HG03460 (cell line): ENCODE results near the gene GNS.
"Not testable (repeated sequence)": the region's sequence is repeated elsewhere in the genome, so short reads cannot be mapped to it uniquely, and the experiment has no call there.

Experiments used
- ATAC-seq: cut with Tn5 transposase; IDR thresholded peaks from one replicate; pipeline ENCODE4 v1.9.1; 2021; ENCODE audit not compliant: unreplicated experiment

Gene GNS

DNA sequence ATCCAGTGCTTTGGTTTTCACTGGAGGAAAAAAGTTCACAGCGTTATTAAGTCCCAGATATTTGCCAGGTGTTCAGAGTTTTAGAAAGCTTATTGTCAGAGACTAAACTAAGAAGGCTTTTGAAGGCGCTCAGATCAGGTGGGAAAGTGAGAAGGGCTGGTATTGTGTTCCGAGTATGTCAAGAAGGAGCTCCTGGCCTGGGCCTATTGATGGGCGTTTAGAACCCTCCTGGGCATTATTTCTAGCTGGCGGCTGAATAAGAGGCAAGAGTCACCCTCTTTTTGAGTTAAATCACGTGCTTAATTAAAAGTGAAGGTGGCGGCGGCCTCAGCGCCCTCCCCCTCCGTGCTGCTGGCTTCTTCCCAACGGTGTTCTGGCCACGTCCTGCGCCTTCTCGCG lies 20.9 kb upstream of the GNS start:
- ATAC-seq, result no peak

DNA sequence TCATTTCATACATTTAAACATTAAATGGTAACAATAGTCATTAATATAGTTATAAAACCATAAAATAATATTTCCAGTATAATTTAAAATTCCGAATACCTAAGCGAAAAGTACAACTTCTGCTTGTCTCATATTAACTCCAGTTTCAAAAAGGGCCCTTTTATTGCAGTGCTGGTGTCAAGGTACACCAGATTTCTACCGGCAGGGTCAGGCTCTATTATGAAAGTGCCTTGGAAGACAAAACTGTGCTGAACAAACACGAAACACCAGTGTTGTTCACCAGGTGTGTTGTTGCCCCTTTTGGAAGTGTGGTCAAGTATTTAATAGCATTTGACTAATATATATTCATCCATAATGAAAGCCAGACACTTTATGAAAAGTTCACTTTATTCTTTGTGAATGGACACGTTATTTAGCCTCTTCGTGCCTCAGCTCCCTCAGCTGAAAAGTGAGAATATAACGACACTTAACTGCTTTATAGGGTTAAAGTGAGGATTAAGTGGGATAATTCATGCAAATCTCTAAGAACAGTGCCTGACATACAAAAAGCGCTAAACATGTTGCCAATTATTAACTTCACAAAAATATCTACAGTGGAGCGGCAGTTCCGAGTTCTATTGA lies 20.3 kb upstream of the GNS start:
- no peak for ATAC-seq

DNA sequence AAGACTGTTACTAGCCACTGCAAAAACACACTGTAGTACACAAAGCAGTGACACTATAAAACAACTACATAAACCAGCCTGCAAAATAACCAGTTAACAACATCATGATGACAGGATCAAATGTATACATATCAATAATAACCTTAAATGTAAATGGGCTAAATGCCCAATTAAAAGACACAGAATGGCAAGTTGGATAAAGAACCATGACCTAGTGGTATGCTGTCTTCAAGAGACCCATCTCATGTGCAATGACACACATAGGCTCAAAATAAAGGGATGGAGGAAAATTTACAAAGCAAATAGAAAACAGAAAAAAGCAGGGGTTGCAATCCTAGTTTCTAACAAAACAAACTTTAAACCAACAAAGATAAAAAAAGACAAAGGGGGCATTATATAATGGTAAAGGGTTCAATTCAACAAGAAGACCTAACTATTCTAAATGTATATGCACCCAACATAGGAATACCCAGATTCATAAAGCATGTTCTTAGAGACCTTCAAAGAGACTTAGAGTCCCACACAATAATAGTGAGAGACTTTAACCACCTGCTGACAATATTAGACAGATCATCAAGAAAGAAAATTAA lies 16.0 kb upstream of the GNS start:
- ATAC-seq, result not testable (repeated sequence)

DNA sequence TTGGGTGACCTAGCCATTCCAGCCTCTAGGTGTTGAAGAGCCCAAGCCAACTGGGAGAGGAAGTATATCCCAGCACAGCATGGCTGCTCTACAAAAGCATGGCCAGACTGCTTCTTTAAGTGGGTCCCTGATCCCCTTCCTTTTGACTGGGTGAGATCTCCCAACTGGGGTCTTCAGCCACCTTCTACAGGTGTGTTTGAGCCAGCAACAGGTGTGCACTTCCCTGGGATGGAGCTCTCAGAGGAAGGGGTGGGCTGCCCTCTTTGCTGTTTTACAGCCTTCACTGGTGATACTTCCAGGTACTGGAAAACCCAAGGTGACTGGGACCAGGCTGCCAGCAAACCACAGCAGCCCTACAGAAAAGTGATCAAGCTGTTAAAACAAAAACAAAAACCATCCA lies 14.2 kb upstream of the GNS start:
- no peak for ATAC-seq

DNA sequence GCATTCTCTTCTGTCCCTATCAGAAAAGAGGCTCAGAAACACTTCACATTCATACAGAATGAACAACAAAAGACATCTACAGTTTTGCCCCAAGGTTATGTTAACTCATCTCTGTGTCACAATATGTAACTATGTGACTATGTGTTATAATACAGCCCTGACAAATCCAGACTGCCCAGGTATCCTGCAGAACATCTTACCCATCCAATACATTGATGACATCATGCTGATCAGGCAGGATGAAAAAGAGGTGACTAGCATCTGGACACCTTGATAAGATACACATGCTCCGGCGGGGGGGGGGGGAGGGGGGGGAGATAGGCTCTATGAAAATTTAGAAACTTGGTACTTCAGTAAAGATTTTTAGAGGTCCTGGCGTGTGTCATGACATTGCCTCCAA lies 8.3 kb upstream of the GNS start:
- ATAC-seq, result no peak

DNA sequence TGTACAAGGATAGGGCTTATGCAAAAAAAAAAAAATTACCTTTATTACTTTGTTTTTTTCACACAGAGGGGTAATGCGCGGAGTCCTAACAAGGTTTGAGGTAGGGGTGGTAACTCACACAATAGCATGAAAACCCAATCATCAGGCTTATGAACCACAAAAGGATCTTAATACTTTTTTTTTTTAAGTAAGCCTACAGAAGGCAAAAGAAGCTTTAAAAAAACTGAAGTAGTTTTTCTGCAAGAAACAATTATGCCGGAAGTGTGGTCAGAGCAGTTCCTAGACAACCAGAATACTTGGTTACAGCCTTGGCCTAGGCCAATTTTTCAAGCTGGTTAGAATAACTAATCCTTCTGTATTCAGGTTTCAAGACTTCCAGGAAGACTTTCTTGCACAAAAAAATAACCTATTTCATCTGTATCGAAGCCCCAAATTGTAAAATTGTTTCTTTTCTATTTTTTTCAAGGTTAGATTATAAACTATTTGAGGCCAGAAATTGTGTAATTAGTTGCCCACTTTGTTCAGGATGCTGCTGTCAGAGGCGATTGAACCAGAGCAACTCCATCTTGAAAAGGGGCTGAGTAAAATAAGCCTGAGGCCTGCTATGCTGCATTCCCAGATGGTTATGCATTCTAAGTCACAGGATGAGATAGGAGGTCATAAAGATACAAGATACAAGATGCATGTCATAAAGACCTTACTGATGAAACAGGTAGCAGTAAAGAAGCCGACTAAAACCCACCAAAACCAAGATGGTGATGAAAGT lies 1.8 kb upstream of the GNS start:
- ATAC-seq, result no peak

DNA sequence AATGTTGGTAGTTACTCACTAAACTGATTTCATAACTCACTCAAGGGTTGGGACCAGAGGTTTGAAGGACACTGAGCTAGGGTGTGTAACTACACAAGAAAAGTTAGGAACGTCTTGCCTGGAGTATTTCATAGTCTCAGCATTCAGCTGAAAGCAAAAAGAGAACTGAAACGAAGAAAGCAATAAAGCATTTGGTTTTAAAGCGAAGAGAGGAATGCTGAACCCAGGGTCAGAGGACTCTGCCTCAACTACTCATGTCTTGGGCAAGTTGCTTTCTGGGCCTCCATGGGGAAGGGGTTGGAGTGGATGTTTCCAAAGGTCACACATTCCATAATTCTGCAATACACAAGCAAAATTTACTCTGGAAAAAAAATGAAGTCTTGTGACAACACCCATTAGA lies 1.4 kb downstream of the GNS start:
- ATAC-seq, result no peak

DNA sequence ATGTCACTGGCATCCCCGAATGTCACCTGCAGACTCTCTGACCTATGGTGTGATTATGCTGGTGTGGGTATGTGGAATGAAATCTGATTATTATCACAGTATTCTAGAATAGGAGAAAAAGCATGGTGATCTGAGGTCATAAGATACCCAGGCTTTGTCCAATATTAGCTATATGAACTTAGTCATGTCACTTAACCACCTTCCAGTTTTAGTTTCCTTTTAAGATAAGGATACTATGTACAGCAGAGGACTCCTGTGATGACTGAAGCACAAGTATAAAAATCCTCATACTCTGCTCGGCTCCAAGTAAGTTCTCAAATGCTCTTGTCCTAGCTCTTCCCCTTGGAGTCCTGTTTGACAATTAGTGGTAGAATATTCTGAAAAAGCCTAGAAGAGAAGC lies 2.8 kb downstream of the GNS start:
- ATAC-seq, result peak; percentile 27

DNA sequence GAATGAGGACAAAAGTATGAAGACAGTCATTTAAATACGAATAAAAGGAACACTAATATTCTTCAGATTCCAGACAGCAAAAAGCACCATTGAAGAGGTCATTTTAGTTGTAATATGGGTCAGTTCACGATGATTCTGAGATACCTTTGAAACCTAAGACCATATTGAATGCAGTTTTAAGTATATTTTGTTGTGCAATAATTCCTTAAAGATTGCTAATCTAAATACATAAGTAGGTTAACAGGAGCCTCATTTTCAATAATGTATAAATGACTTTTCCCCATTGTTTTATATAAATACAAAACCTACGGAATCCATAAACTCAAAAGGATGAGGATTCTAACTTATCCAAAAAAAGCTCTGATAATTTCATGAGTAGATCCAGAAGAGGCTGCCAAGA lies 5.8 kb downstream of the GNS start:
- ATAC-seq, result no peak

DNA sequence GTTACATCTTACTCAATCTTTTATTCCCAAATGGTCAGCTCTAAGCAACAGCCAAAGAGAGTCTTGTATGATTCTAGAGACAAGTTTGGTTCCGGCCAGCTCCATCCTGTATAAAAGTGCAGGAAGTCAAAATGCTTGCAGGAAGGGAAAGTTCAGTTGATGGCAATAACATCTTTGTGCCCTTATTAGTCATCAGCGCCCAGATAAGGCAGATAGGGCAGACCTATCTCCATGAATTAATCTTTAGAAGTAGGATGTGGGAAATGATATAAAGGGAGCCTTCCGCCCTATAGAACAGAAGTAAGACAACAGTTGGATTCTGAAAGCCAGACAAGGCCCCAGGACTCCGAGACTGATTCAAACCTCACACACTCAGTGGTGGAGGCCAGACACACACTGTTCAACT lies 6.4 kb downstream of the GNS start:
- ATAC-seq, result no peak

DNA sequence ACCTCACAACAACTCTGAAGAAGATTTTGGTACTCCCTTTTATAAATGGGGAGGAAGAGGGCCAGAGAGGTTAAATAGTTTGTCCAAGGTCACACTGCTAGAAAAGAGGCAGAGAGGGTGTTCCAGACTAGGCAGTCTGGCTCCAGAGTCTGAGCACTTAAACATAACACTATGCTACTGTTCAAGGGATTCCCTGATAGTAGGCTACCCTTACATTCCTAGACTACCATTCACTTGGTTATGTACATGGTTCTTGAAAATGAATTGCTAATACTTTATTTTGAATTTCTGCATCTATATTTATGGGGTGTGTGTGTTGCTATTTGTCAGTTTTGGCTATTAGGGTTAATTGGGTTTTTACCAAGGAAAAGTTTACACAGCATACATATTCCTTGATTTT lies 7.2 kb downstream of the GNS start:
- no peak for ATAC-seq

DNA sequence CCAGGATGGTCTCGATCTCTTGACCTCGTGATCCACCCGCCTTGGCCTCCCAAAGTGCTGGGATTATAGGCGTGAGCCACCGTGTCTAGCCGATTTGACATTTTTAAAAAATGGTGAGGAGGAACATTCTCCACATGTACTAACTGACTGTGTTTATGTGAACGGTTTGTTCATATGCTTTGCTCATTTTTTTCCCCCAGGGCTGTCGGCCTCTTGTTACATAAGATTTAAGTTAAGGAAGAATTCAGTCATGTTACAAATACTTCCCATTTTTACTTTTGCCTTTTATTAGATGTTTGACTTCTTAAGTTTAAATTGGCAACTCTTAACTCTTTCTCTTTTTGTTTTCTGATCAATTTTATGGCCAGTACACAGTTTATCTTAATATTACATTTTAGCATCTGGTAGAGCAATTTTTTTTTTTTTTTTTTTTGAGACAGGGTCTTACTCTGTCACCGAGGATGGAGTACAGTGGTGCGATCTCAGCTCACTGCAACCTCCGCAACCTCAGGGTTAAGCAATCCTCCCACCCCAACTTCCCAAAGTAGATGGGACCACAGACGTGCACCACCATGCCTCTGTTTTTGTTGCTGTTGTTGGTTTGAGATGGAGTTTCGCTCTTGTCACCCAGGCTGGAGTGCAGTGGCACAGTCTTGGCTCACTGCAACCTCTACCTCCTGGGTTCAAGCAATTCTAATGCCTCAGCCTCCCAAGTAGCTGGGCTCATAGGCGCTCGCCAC lies 9.6 kb downstream of the GNS start:
- ATAC-seq, result no peak

DNA sequence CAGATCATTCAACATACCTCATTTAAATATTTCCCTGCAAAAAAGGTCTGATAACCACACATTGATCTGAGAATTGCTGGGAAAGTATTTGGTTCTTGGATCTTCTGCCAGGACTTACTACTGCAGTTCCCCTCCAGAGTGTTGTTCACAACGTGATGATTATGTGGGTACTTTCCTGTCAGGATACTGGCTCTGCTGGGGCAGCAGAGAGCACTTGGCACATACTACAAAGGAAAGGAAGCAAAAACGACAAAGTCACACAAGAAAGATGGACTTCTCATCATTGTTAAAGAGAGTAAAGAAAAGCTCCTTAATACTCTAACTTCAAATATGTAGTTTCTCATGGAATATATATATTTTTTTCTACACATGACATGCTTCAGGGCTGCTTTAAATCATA lies 11.5 kb downstream of the GNS start:
- no peak for ATAC-seq

DNA sequence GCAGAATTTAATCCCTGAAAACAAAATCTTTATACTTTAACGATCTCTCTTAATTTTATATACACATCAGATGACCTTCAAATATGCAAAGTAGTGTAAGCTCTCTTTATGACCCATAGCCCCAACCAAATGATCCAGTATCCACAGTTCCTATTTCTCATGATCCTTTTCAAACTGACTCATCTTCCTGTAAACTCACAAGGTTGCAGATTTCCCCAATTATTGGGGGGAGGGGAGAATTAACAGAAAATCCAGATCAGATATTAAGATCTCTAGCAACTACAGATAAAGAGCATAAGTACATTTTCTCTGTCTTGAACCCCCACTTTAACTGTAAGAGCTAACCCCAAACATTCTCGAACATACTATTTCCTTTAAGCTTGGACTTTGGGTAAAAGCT lies 12.5 kb downstream of the GNS start:
- ATAC-seq, result no peak

DNA sequence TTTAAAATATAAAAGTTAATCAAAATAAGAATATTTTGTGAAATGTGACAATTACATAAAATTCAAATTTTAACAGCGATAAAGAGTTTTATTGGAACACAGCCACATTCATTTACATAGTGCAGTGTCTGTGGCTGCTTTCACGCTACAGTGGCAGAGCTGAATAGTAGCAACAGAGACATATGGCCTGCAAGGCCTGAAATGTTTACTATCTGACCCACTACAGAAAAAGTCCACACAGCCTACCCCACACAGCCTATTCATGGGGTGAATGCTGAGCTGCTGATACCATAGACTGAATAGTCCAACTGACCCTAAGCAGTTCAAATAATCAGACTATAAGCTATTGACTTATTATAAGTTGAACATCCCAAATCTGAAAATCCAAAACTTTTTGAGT lies 13.2 kb downstream of the GNS start:
- ATAC-seq, result no peak

DNA sequence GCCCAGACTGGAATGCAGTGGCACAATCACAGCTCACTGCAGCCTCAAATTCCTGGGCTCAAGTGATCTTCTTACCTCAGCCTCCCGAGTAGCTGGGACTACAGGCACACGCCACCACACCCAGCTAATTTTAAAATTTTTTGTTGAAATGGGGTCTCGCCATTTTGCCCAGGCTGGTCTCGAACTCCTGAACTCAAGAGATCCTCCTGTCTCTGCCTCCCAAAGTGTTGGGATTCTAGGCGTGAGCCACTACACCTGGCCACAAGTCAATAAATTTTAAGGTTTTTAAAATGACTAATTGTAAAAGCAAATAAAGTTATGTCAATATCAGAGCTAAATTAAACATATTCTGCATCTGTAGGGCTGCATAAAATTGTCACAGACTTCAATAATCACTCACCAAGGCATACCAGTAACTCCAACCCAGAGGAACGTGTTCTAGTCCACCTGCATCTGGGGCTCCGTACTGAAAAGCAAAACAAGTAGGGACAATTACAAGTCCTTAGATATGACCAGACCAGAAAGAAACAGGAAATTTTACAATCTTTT lies 13.9 kb downstream of the GNS start:
- no peak for ATAC-seq

DNA sequence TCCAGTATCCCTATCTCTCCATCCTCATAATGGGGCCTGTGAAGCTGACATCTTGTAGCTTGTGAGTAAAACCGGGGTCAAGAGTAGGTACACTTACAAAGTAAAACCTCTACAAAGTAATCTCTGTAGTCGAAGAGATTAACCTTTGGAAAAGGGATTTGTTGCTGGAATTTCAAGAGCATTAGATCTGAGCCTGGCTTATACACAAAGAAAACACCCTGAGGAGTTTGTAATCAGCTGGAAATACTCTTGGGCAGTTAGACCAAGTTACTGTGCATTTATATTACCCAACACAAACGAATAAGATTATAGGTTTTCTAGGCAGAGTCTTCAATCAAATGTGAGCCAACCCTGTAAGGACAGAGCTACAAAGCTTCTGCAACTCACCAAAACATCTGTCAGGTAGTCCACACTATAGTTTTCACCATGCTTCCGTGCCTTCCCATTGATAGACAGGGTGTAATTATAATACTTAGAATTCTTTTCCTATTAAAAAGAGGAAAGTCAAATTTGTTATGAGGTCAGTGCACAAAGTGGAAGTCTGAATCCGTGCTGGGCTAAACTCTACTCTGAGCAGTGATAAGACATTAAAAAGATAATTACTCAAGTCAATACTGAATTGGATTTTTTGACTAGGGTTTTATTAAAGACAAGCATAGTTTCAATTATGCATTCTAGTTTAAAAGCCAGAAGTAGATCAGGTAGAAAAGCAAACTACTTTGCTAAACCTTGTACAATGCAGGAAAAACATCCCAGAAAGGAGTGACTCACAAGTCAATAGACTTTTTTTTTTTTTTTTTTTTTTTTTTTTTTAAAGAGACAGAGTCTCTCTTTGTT lies 14.6 kb downstream of the GNS start:
- ATAC-seq, result no peak

DNA sequence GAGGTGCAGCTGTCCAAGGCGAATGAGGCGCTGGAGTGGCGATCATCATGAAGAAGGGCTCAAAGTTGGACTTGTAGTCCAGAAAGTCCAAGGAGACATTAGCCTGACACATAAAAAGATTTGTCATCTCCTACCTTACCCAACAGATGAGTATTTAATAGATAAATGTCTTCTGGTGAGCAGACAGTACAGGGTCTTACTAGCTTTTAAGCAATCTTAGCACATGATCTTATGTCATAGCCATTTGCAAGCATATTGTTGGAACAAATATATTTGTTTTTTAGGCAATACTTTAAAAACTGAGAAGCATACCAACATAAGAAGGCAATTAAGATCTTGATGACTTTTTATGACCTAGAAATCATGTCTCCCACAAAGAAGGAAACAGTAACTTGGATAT lies 16.0 kb downstream of the GNS start:
- no peak for ATAC-seq

DNA sequence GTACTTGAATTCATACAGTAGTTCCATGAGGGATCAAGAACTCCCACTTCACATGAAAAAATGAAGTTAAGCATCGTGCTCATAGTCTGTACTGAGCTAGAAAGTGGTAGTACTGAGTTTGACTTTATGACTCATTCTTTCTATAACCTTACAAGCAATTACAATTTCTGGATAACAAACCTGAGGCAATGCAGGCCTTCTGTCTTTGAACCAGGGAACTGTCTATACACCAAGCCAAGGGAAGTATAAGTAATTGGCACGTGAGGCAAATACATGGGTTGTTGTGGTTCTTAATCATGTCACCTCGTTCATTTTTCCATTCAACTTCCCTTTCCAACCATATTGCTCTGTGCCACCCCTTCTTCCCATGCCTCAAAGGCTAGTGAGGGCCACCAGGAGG lies 16.8 kb downstream of the GNS start:
- ATAC-seq, result no peak

DNA sequence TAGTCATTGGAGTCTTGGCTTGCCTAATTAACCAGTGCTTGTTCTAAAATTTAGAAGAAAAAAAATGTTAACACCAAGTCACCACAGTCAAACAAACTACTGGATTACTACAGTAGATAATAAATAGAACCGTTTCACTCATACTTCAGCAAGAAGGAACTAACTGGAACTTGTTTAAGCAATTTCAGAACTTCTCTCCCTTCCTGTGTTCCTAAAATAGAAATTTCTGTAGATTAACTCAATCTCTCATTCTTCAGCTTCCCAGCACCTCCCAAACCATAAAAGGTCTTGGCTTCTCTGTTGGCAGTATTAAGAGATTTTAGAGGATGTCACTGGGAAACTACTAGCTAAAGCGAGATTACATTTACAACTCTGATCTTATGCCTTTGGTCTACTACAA lies 18.6 kb downstream of the GNS start:
- ATAC-seq, result no peak

DNA sequence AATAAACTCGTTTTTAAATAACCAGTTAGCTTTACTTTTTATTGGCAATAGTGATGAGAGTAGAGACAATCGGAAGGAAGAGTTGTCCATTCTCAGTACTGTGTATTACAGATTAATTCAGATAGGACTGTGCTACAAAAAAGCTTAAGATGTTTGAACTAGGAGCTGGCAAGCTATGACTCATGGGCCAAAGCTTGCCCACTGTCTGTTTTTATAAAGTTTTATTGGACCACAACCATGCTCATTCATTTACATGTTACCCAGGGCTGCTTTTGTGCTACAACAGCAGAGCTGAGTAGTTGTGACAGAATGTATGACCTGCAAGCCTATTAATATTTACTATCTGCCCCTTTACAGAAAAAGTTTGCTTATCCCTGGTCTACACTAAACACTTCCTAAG lies 19.4 kb downstream of the GNS start:
- ATAC-seq, result no peak
